Skin of body (tissue), 2 donors: Measurements from ENCODE around the gene RPTOR. TPM values are rescaled to one million over a fixed set of nuclear protein-coding genes. Genes with fewer than 3 reads are reported as not detected.

ENCODE experiments used
- DNase-seq: peaks from one replicate; lab custom pipeline; 2025; lab: John Stamatoyannopoulos, UW
- total RNA-seq: library from RNA; depleted of rRNA; stranded (reverse); fragments of >200 nt; gene quantifications from one replicate; pipeline ENCODE4 v1.2.3, GENCODE V29; 2014

RPTOR gene
- total RNA-seq, 1 donor from 2014 or later = 22.0 TPM

GRCh38 chr17:80969030-80969673 is 424.5 kb downstream of the RPTOR start:
- DNase-seq = no peak

- DNase-seq = no peak
Measured at GRCh38 chr17:80969674-80970043, 425.0 kb downstream of the RPTOR start.

GRCh38 chr17:80970044-80970761 is 425.6 kb downstream of the RPTOR start:
- no peak for DNase-seq

GRCh38 chr17:80970762-80971703 is 426.4 kb downstream of the RPTOR start:
- DNase-seq = no peak

GRCh38 chr17:80971704-80972304 is 427.2 kb downstream of the RPTOR start:
- no peak for DNase-seq

GRCh38 chr17:80976701-80977100 is 432.1 kb downstream of the RPTOR start:
- DNase-seq = no peak

- no peak for DNase-seq
Measured at GRCh38 chr17:80977172-80977571, 432.5 kb downstream of the RPTOR start.

GRCh38 chr17:80978499-80979497 is 434.2 kb downstream of the RPTOR start:
- DNase-seq = no peak

- no peak for DNase-seq
Measured at GRCh38 chr17:80979547-80980378, 435.1 kb downstream of the RPTOR start.

GRCh38 chr17:80980397-80981061 is 435.9 kb downstream of the RPTOR start:
- no peak for DNase-seq

- DNase-seq = no peak
Measured at GRCh38 chr17:80981062-80981902, 436.6 kb downstream of the RPTOR start.

GRCh38 chr17:80981929-80982425 is 437.3 kb downstream of the RPTOR start:
- no peak for DNase-seq

- no peak for DNase-seq
Measured at GRCh38 chr17:80982426-80982974, 437.9 kb downstream of the RPTOR start.

- no peak for DNase-seq
Measured at GRCh38 chr17:80983545-80983944, 438.9 kb downstream of the RPTOR start.

- DNase-seq = no peak
Measured at GRCh38 chr17:80984749-80985148, 440.1 kb downstream of the RPTOR start.

GRCh38 chr17:80986046-80986445 is 441.4 kb downstream of the RPTOR start:
- DNase-seq = no peak

- DNase-seq = no peak
Measured at GRCh38 chr17:80986816-80987475, 442.3 kb downstream of the RPTOR start.
